Mesenchymal stem cell (in vitro differentiated cells and primary cell): ENCODE data around the gene KCNC1.

Experiments
- DNase-seq: peaks from one replicate; pipeline ENCODE4 v3.0.0-alpha.2; 2013
- H2AFZ ChIP-seq: one replicate; pipeline ENCODE4 v1.6.1; 2013; ENCODE audit warnings: low read depth, mild to moderate bottlenecking, control low read depth, inconsistent platforms, low read length, moderate library complexity
- H2AK5ac ChIP-seq: 2 replicates; pipeline ENCODE4 v1.6.1; 2013; ENCODE audit warnings: low read length, moderate library complexity, mild to moderate bottlenecking, inconsistent platforms; ENCODE audit not compliant: severe bottlenecking
- H2BK120ac ChIP-seq: one replicate; pipeline ENCODE4 v1.6.1; 2013; ENCODE audit warnings: low read depth, mild to moderate bottlenecking, inconsistent platforms, low read length, moderate library complexity
- H2BK12ac ChIP-seq, 2 experiments: one replicate each; pipeline ENCODE4 v1.6.1; 2013; ENCODE audit warnings: inconsistent platforms in 2 of 2, low read length in 2 of 2, mild to moderate bottlenecking in 2 of 2, moderate library complexity in 2 of 2, control low read depth in 1 of 2
- H2BK15ac ChIP-seq: one replicate; pipeline ENCODE4 v1.6.1; 2013; ENCODE audit warnings: mild to moderate bottlenecking, low read depth, inconsistent platforms; ENCODE audit not compliant: poor library complexity, severe bottlenecking
- H2BK5ac ChIP-seq: 2 replicates; pipeline ENCODE4 v1.6.1; 2013; ENCODE audit warnings: low read depth, mild to moderate bottlenecking, low read length, control low read depth, inconsistent platforms; ENCODE audit not compliant: poor library complexity, severe bottlenecking
- H3K14ac ChIP-seq, 2 experiments: one replicate each; pipeline ENCODE4 v1.6.1; 2013; ENCODE audit warnings: inconsistent platforms in 2 of 2, low read length in 2 of 2, control low read depth in 1 of 2, mild to moderate bottlenecking in 1 of 2, moderate library complexity in 1 of 2
- H3K18ac ChIP-seq, 2 experiments: one replicate each; pipeline ENCODE4 v1.6.1; 2013; ENCODE audit warnings: inconsistent platforms in 2 of 2, low read length in 2 of 2, control low read depth in 1 of 2, low read depth in 1 of 2, mild to moderate bottlenecking in 1 of 2
- H3K23ac ChIP-seq, 2 experiments: one replicate each; pipeline ENCODE4 v1.6.1; 2013; ENCODE audit warnings: inconsistent platforms in 2 of 2, low read length in 2 of 2, mild to moderate bottlenecking in 2 of 2, moderate library complexity in 2 of 2, control low read depth in 1 of 2
- H3K27ac ChIP-seq: 2 replicates; pipeline ENCODE4 v1.5.1; 2013; ENCODE audit warnings: mild to moderate bottlenecking, moderate library complexity, low read length, control low read depth, inconsistent platforms; ENCODE audit not compliant: poor library complexity, severe bottlenecking
- H3K27me3 ChIP-seq, 2 experiments: 2 replicates each; pipeline versions ENCODE4 v1.6.1 to v1.7.0; 2013; ENCODE audit warnings: low read length in 2 of 2, mild to moderate bottlenecking in 2 of 2, moderate library complexity in 2 of 2, control low read depth in 1 of 2, inconsistent platforms in 1 of 2; ENCODE audit not compliant: control insufficient read depth in 1 of 2, insufficient read depth in 1 of 2
- H3K36me3 ChIP-seq, 2 experiments: 2 replicates each; pipeline versions ENCODE4 v1.6.1 to v1.7.0; 2013; ENCODE audit warnings: low read length in 2 of 2, control low read depth in 1 of 2, inconsistent platforms in 1 of 2, low read depth in 1 of 2, mild to moderate bottlenecking in 1 of 2; ENCODE audit not compliant: insufficient read depth in 2 of 2, control insufficient read depth in 1 of 2
- H3K4ac ChIP-seq, 2 experiments: one replicate each; pipeline ENCODE4 v1.6.1; 2013; ENCODE audit warnings: inconsistent platforms in 2 of 2, low read length in 2 of 2, mild to moderate bottlenecking in 2 of 2, moderate library complexity in 2 of 2, control low read depth in 1 of 2, low read depth in 1 of 2
- H3K4me1 ChIP-seq: 2 replicates; pipeline ENCODE4 v1.6.1; 2013; ENCODE audit warnings: low read depth, low read length, control low read depth; ENCODE audit not compliant: control insufficient read depth, insufficient read depth
- H3K4me2 ChIP-seq: 2 replicates; pipeline ENCODE4 v1.6.1; 2013; ENCODE audit warnings: low read length, mild to moderate bottlenecking, inconsistent platforms; ENCODE audit not compliant: poor library complexity, severe bottlenecking
- H3K4me3 ChIP-seq, 2 experiments: 2 replicates each; pipeline versions ENCODE4 v1.5.1 to v1.7.0; 2013; ENCODE audit warnings: low read length in 2 of 2, mild to moderate bottlenecking in 2 of 2, control low read depth in 1 of 2, low read depth in 1 of 2; ENCODE audit not compliant: insufficient read depth in 1 of 2
- H3K79me1 ChIP-seq: replicated peaks from 2 replicates; pipeline ENCODE4 v1.6.1; 2013; ENCODE audit warnings: mild to moderate bottlenecking, control low read depth, low read length, inconsistent platforms; ENCODE audit not compliant: poor library complexity, severe bottlenecking
- H3K9ac ChIP-seq: 2 replicates; pipeline ENCODE4 v1.7.0; 2013; ENCODE audit warnings: mild to moderate bottlenecking, low read length, moderate library complexity
- H3K9me3 ChIP-seq: 2 replicates; pipeline ENCODE4 v1.7.0; 2013; ENCODE audit warnings: mild to moderate bottlenecking, low read length; ENCODE audit not compliant: control insufficient read depth
- H4K8ac ChIP-seq: one replicate; pipeline ENCODE4 v1.6.1; 2013; ENCODE audit warnings: inconsistent platforms, mild to moderate bottlenecking, low read length, moderate library complexity
- H4K91ac ChIP-seq: one replicate; pipeline ENCODE4 v1.6.1; 2013; ENCODE audit warnings: mild to moderate bottlenecking, low read length, inconsistent platforms
- WGBS: methylation state at CpG from one replicate; pipeline ENCODE4 v1.1.7; 2013; ENCODE audit warnings: mixed read lengths; 5-methylcytosine and 5-hydroxymethylcytosine counted together

KCNC1 gene

GRCh38 chr11:17719028-17719937 lies 15.3 kb upstream of the KCNC1 start, which contains the start of gene MYOD1:
MYOD1 (plus strand) TSS chr11:17719571; CDS start chr11:17719783, 212 bp downstream.
- WGBS, result 10% methylated on average over 41 of the region's 68 CpGs

GRCh38 chr11:17719938-17720795 lies 14.4 kb upstream of the KCNC1 start:
- Histone ChIP-seq H3K18ac (no peak overlapping the region), H2BK12ac (no peak overlapping the region), H2BK15ac (no peak overlapping the region), H3K36me3 (no peaks in the 10 kb centered on the region), H3K79me1 (no peaks in the 10 kb centered on the region), H2BK5ac (no peak overlapping the region), H4K91ac (no peak overlapping the region), H3K4ac (no peak overlapping the region), H3K4me3 (no peak overlapping the region), H3K9ac (peak overlapping the region; percentile 99), H3K4me1 (peaks cover 15% of the 10 kb centered on the region), H3K27ac (no peak overlapping the region), H2BK120ac (no peak overlapping the region), H3K14ac (no peak overlapping the region), H3K4me2 (no peak overlapping the region), H3K23ac (no peak overlapping the region), H2AFZ (no peak overlapping the region), H3K9me3 (no peaks in the 10 kb centered on the region), H3K27me3 (peaks cover 94 to 97% of the 10 kb centered on the region in 2 experiments), H4K8ac (no peak overlapping the region), H2AK5ac (no peak overlapping the region)
- 8% methylated on average over 83 of the region's 85 CpGs for WGBS
- DNase-seq, result no peak

More at GRCh38 chr11:17719028-17719937, 15.3 kb upstream of the KCNC1 start, which contains the start of gene MYOD1:
- H3K27me3 ChIP-seq, result peaks cover 96 to 97% of the 10 kb centered on the region in 2 experiments
- no peak within 1 kb of the TSS for H3K4me2 ChIP-seq
- peak within 1 kb of the TSS; percentile 99 for H3K9ac ChIP-seq
- H2AK5ac ChIP-seq, result no peak within 1 kb of the TSS
- H3K36me3 ChIP-seq, result no peaks in the 10 kb centered on the region
- no peak within 1 kb of the TSS for H3K4me3 ChIP-seq
- no peaks in the 10 kb centered on the region for H3K79me1 ChIP-seq
- no peak within 1 kb of the TSS for H2BK12ac ChIP-seq
- H2BK120ac ChIP-seq, result no peak within 1 kb of the TSS
- peaks cover 15% of the 10 kb centered on the region for H3K4me1 ChIP-seq
- no peak within 1 kb of the TSS for H2BK15ac ChIP-seq
- no peak within 1 kb of the TSS for H3K18ac ChIP-seq
- no peak within 1 kb of the TSS for H3K23ac ChIP-seq
- no peak within 1 kb of the TSS for H3K14ac ChIP-seq
- no peak for DNase-seq
- no peak within 1 kb of the TSS for H2BK5ac ChIP-seq
- H4K91ac ChIP-seq, result no peak within 1 kb of the TSS
- H2AFZ ChIP-seq, result no peak within 1 kb of the TSS
- no peaks in the 10 kb centered on the region for H3K9me3 ChIP-seq
- H3K27ac ChIP-seq, result no peak within 1 kb of the TSS
- no peak within 1 kb of the TSS for H3K4ac ChIP-seq
- no peak within 1 kb of the TSS for H4K8ac ChIP-seq

GRCh38 chr11:17720796-17721171 lies 13.8 kb upstream of the KCNC1 start:
- no peak overlapping the region for H3K23ac ChIP-seq
- DNase-seq, result no peak
- H3K79me1 ChIP-seq, result no peaks in the 10 kb centered on the region
- peak overlapping the region; percentile 97 for H3K9ac ChIP-seq
- WGBS, result 16% methylated on average over 16 of the region's 24 CpGs
- H3K27me3 ChIP-seq, result peaks cover 94 to 98% of the 10 kb centered on the region in 2 experiments
- no peak overlapping the region for H2AK5ac ChIP-seq
- no peak overlapping the region for H2AFZ ChIP-seq
- no peak overlapping the region for H3K14ac ChIP-seq
- H2BK15ac ChIP-seq, result no peak overlapping the region
- H3K4me1 ChIP-seq, result peaks cover 15% of the 10 kb centered on the region
- H3K4me3 ChIP-seq, result no peak overlapping the region
- no peak overlapping the region for H2BK120ac ChIP-seq
- no peak overlapping the region for H2BK12ac ChIP-seq
- no peak overlapping the region for H3K4ac ChIP-seq
- no peak overlapping the region for H4K91ac ChIP-seq
- no peaks in the 10 kb centered on the region for H3K36me3 ChIP-seq
- no peak overlapping the region for H4K8ac ChIP-seq
- no peak overlapping the region for H3K27ac ChIP-seq
- no peak overlapping the region for H3K18ac ChIP-seq
- H3K4me2 ChIP-seq, result no peak overlapping the region
- no peaks in the 10 kb centered on the region for H3K9me3 ChIP-seq
- no peak overlapping the region for H2BK5ac ChIP-seq
